GM19351 (cell line): Measurements from ENCODE around the gene COPS9.

Experiments used
- ATAC-seq: cut with Tn5 transposase; IDR thresholded peaks from one replicate; pipeline ENCODE4 v1.9.1; 2021; ENCODE audit warnings: mild to moderate bottlenecking, moderate library complexity; ENCODE audit not compliant: unreplicated experiment

Gene COPS9

GRCh38 chr2:240121675-240122074 is 14.4 kb downstream of the COPS9 start:
- no peak for ATAC-seq

GRCh38 chr2:240121190-240121589 is 14.9 kb downstream of the COPS9 start:
- ATAC-seq: no peak

GRCh38 chr2:240114233-240114632 is 21.9 kb downstream of the COPS9 start:
- no peak for ATAC-seq

- ATAC-seq: no peak
Observed at GRCh38 chr2:240112914-240113690, 23.0 kb downstream of the COPS9 start.

GRCh38 chr2:240111253-240111652 is 24.9 kb downstream of the COPS9 start:
- ATAC-seq: no peak

- ATAC-seq: no peak
Observed at GRCh38 chr2:240109386-240109785, 26.7 kb downstream of the COPS9 start.

- ATAC-seq: no peak
Observed at GRCh38 chr2:240107477-240107796, 28.7 kb downstream of the COPS9 start.

- no peak for ATAC-seq
Observed at GRCh38 chr2:240106765-240107476, 29.2 kb downstream of the COPS9 start.

- no peak for ATAC-seq
Observed at GRCh38 chr2:240105982-240106381, 30.1 kb downstream of the COPS9 start.

- ATAC-seq: no peak
Observed at GRCh38 chr2:240103136-240103535, 33.0 kb downstream of the COPS9 start.

GRCh38 chr2:240098349-240098748 is 37.8 kb downstream of the COPS9 start:
- no peak for ATAC-seq

GRCh38 chr2:240095556-240096523 is 40.3 kb downstream of the COPS9 start:
- no peak for ATAC-seq

- ATAC-seq: no peak
Observed at GRCh38 chr2:240089306-240089705, 46.8 kb downstream of the COPS9 start.

GRCh38 chr2:240086563-240086962 is 49.5 kb downstream of the COPS9 start:
- ATAC-seq: no peak
